Central memory CD8-positive, alpha-beta T cell (primary cell): Measurements from ENCODE around the gene SLC35E4.
"Not testable (repeated sequence)": the region's sequence is repeated elsewhere in the genome, so short reads cannot be mapped to it uniquely, and the experiment has no call there.

Source experiments
- ATAC-seq: fragments of 150-1000 bp; cut with Tn5 transposase; replicated peaks from 2 replicates; pipeline ENCODE4 v1.10.0; 2022; ENCODE audit warnings: mild to moderate bottlenecking, moderate FRiP score, moderate number of reproducible peaks; ENCODE audit not compliant: poor library complexity, severe bottlenecking; ENCODE audit errors: extremely low read depth
- DNase-seq, 2 donors: peaks; one replicate each; pipeline ENCODE4 v3.0.0; 2021; ENCODE audit warnings: low spot score in 2 of 2
- H3K27ac Mint-ChIP-seq: one replicate; pipeline ENCODE4 v1.8.0; 2022; ENCODE audit warnings: low read depth, mild to moderate bottlenecking, moderate library complexity, mixed read lengths
- H3K27me3 Mint-ChIP-seq: one replicate; pipeline ENCODE4 v1.8.0; 2022; ENCODE audit warnings: mixed read lengths
- H3K36me3 Mint-ChIP-seq: one replicate; pipeline ENCODE4 v1.8.0; 2022; ENCODE audit warnings: mild to moderate bottlenecking, moderate library complexity, mixed read lengths; ENCODE audit not compliant: insufficient read depth
- H3K4me1 Mint-ChIP-seq: one replicate; pipeline ENCODE4 v1.8.0; 2022; ENCODE audit warnings: mixed read lengths
- H3K4me3 Mint-ChIP-seq: one replicate; pipeline ENCODE4 v1.8.0; 2022; ENCODE audit warnings: mild to moderate bottlenecking, moderate library complexity, mixed read lengths
- H3K9me3 Mint-ChIP-seq: one replicate; pipeline ENCODE4 v1.8.0; 2022; ENCODE audit warnings: mixed read lengths

SLC35E4 gene

DNA sequence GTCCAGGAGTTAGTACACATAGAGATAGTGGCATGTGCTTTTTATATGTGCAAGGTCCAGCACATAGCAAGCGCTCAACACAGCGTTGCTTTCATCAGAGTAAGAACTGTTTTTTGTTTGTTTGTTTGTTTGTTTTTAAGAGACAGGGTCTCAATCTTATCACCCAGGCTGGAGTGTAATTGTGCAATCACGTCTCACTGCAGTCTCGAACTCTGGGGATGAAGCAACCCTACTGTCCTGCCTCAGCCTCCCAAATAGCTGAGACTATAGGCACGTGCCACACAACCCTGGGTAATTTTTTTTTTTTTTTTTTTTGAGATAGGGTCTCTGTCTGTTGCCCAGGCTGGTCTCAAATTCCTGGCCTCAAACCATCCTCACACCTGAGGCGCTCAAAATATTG lies 17.8 kb upstream of the SLC35E4 start:
- Mint-ChIP-seq H3K27ac (no peak overlapping the region), H3K9me3 (no peaks in the 10 kb centered on the region), H3K27me3 (peaks cover 14% of the 10 kb centered on the region), H3K36me3 (no peaks in the 10 kb centered on the region), H3K4me3 (no peak overlapping the region), H3K4me1 (no peaks in the 10 kb centered on the region)
- DNase-seq (no peak), ATAC-seq (no peak)

DNA sequence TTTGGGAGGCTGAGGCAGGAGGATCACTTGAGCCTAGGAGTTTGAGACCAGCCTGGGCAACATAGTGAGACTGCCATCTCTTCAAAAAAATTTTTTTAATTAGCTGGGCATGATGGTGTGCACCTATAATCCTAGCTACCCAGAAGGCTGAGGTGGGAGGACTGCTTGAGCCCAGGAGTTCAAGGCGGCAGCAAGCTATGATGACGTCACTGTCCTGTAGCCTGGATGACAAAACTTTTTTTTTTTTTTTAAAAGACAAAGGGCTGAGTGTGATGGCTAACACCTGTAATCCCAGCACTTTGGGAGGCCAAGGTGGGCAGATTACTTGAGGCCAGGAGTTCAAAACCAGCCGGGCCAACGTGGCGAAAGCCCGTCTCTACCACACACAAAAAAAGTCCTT lies 15.7 kb upstream of the SLC35E4 start:
- DNase-seq, H3K4me3 Mint-ChIP-seq, H3K4me1 Mint-ChIP-seq, H3K27ac Mint-ChIP-seq, H3K36me3 Mint-ChIP-seq, H3K9me3 Mint-ChIP-seq, ATAC-seq: not testable (repeated sequence)
- peaks cover 12% of the 10 kb centered on the region for H3K27me3 Mint-ChIP-seq

DNA sequence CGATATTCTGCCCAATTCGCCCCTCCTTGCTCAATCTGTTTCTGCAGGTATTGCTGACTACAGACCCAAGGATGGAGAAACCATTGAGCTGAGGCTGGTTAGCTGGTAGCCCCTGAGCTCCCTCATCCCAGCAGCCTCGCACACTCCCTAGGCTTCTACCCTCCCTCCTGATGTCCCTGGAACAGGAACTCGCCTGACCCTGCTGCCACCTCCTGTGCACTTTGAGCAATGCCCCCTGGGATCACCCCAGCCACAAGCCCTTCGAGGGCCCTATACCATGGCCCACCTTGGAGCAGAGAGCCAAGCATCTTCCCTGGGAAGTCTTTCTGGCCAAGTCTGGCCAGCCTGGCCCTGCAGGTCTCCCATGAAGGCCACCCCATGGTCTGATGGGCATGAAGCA lies 9.2 kb upstream of the SLC35E4 start:
- H3K4me1 Mint-ChIP-seq: no peaks in the 10 kb centered on the region
- no peaks in the 10 kb centered on the region for H3K27me3 Mint-ChIP-seq
- H3K4me3 Mint-ChIP-seq: no peak overlapping the region
- DNase-seq (no peak), ATAC-seq (no peak)
- no peaks in the 10 kb centered on the region for H3K36me3 Mint-ChIP-seq
- H3K9me3 Mint-ChIP-seq: no peaks in the 10 kb centered on the region
- H3K27ac Mint-ChIP-seq: no peak overlapping the region

DNA sequence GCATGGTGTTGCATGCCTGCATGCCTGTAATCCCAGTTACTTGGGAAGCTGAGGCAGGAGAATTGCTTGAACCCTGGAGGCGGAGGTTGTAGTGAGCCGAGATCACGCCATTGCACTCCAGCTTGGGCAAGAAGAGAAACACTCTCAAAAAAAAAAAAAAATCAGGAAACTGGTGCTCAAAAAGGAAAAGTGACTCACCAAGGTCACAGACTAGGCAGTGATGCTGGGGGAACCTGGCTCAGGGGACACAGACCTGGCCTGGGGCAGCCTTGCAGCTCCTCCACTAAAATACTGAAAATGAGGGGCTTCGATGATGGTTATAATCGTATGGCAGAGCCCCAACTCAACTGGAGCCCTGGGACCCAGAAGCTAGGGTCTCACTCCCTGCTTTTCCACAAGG lies 8.1 kb upstream of the SLC35E4 start:
- no peaks in the 10 kb centered on the region for H3K9me3 Mint-ChIP-seq
- no peaks in the 10 kb centered on the region for H3K36me3 Mint-ChIP-seq
- H3K27ac Mint-ChIP-seq: no peak overlapping the region
- no peak overlapping the region for H3K4me3 Mint-ChIP-seq
- H3K27me3 Mint-ChIP-seq: no peaks in the 10 kb centered on the region
- no peaks in the 10 kb centered on the region for H3K4me1 Mint-ChIP-seq
- ATAC-seq (no peak), DNase-seq (no peak)

DNA sequence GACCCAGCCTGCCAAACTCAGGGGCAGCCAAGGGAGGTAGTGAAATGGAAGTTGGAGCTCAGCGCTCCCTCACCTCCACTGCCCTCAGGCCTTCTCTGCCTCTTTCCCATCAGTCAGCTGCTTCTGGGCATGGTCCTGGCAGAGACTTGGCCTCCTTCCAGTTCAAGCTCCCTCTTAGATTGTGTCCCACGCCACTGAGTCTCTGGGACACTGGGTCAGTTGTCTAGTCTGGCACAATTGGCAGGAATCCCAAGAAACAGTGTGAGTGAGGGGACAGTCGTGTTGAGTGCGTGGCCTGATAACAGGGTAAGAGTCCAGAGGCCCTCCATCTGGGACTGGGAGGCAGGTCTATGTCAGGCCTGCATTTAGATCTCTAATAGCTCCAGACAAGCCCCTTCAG lies 7.1 kb upstream of the SLC35E4 start:
- Mint-ChIP-seq H3K4me3 (no peak overlapping the region), H3K4me1 (no peaks in the 10 kb centered on the region), H3K27ac (no peak overlapping the region), H3K36me3 (no peaks in the 10 kb centered on the region), H3K9me3 (no peaks in the 10 kb centered on the region), H3K27me3 (no peaks in the 10 kb centered on the region)
- DNase-seq: no peak
- no peak for ATAC-seq

DNA sequence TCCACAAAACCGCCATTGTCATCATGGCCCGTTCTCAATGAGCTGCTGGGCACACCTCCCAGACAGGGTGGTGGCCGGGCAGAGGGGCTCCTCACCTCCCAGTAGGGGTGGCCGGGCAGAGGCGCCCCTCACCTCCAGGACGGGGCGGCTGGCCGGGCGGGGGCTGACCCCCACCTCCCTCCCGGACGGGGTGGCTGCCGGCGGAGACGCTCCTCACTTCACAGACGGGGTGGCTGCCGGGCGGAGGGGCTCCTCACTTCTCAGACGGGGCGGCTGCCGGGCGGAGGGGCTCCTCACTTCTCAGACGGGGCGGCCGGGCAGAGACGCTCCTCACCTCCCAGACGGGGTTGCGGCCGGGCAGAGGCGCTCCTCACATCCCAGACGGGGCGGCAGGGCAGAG lies 4.1 kb upstream of the SLC35E4 start:
- H3K4me3 Mint-ChIP-seq, DNase-seq, ATAC-seq, H3K27ac Mint-ChIP-seq, H3K9me3 Mint-ChIP-seq, H3K36me3 Mint-ChIP-seq, H3K27me3 Mint-ChIP-seq: not testable (repeated sequence)
- peaks cover 15% of the 10 kb centered on the region for H3K4me1 Mint-ChIP-seq

DNA sequence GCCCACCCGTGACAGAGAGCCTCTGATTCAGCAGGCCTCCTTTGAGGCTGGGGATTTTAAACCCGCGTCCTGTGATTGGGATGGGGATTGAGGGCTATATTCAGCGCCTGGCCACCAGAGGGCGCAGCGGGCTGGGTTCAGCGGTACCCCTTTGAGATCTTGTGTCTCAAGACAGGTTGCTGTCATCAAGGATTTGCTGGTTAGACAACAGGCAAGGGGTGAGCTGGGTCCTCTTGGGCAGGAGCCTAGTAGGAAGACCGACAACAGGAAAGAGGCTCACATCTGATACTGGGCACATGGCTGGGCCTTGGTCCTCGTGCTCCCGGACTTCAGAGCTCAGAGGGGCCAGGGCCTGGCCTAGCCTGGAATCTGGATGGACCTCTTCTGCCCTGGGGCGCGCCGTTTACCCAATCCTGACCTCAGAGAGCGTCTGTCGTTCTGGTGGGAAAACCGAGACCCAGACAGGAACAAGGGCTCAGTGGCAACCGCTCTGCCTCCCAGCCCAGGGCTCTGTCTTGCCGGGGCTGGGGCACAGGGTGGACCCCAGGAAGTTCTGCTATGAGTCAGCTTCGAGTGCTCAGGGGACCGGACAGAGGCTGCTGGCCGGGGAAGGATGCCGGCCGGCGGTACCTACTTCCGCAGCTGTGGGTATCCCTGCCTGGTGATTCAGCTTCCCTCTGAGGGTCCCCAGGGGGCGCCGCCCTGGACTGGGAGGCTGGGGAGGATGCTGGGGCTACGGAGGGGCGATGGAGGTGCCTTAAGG lies 929 bp upstream of the SLC35E4 start:
- peaks cover 5% of the 10 kb centered on the region for H3K36me3 Mint-ChIP-seq
- H3K27me3 Mint-ChIP-seq: no peaks in the 10 kb centered on the region
- peak overlapping the region; percentile 71 for H3K27ac Mint-ChIP-seq
- peaks cover 21% of the 10 kb centered on the region for H3K4me1 Mint-ChIP-seq
- H3K9me3 Mint-ChIP-seq: no peaks in the 10 kb centered on the region
- peak; percentile 66 for ATAC-seq
- peak; percentile 80 to 90 for DNase-seq
- H3K4me3 Mint-ChIP-seq: peak overlapping the region; percentile 79

DNA sequence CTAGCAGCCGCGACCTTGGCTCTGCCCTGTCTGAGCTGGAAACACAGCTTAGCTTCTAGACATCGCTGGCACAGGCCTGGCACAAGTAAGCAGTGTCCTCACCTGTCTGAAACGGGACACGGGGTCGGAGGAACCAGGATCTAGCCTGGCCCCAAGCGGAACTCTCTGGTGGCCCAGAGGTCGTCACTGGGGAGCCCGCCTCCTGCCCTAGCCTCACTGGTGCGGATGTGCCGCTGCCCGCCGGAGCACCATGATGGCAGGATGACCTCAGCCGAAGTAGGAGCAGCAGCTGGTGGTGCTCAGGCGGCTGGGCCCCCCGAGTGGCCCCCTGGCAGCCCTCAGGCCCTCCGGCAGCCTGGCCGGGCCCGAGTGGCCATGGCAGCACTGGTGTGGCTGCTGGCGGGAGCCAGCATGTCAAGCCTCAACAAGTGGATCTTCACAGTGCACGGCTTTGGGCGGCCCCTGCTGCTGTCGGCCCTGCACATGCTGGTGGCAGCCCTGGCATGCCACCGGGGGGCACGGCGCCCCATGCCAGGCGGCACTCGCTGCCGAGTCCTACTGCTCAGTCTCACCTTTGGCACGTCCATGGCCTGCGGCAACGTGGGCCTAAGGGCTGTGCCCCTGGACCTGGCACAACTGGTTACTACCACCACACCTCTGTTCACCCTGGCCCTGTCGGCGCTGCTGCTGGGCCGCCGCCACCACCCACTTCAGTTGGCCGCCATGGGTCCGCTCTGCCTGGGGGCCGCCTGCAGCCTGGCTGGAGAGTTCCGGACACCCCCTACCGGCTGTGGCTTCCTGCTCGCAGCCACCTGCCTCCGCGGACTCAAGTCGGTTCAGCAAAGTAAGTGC lies 871 bp downstream of the SLC35E4 start:
- ATAC-seq (peak; percentile 7), DNase-seq (no peak)
- Mint-ChIP-seq H3K9me3 (no peaks in the 10 kb centered on the region), H3K36me3 (peaks cover 5% of the 10 kb centered on the region), H3K4me3 (peak overlapping the region; percentile 79), H3K4me1 (peaks cover 21% of the 10 kb centered on the region), H3K27ac (peak overlapping the region; percentile 71), H3K27me3 (no peaks in the 10 kb centered on the region)

DNA sequence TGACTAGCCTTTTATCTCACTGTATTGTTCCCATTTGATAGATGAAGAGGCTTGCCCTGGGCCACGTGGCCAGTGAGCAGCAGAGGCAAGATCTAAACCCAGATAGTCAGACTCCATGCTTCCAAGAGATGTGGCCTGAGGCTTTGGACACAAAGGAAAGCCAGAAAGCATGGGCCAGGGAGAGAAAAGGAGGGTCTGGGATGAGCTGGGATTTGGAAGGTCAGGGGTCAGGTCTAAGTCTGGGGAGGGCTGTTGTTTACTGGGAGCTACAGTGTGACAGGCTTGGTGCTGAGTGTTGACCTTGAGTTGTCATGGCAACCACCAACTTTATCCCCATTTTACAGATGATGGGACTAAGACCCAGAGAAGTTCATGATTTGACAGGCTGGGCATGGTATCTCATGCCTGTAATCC lies 2.1 kb downstream of the SLC35E4 start:
- Mint-ChIP-seq H3K4me3 (peak overlapping the region; percentile 79), H3K27ac (no peak overlapping the region), H3K27me3 (no peaks in the 10 kb centered on the region), H3K36me3 (peaks cover 5% of the 10 kb centered on the region), H3K9me3 (no peaks in the 10 kb centered on the region), H3K4me1 (peaks cover 21% of the 10 kb centered on the region)
- ATAC-seq: no peak
- no peak for DNase-seq

DNA sequence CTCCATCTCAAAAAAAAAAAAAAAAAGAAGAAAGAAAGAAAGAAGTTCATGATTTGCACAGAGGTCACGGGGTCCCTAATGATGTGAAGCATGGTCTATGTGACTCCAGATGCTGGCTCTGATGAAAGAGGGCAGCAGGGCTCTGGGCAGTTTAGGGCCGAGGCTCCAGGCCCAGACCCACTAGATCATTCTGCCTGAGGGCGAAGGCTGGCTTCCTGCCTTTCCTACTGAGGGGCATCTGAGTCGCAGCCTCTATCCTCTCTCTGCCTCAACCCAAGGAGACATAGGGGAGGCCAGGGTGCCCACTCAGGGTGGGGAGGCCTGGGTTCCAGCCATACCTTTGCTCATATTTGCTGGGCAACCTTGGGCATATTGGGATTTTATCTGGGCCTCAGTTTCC lies 4.8 kb downstream of the SLC35E4 start:
- Mint-ChIP-seq H3K4me1 (peaks cover 18% of the 10 kb centered on the region), H3K4me3 (no peak overlapping the region), H3K9me3 (no peaks in the 10 kb centered on the region), H3K27ac (no peak overlapping the region), H3K36me3 (peaks cover 2% of the 10 kb centered on the region), H3K27me3 (no peaks in the 10 kb centered on the region)
- ATAC-seq (no peak), DNase-seq (no peak)

DNA sequence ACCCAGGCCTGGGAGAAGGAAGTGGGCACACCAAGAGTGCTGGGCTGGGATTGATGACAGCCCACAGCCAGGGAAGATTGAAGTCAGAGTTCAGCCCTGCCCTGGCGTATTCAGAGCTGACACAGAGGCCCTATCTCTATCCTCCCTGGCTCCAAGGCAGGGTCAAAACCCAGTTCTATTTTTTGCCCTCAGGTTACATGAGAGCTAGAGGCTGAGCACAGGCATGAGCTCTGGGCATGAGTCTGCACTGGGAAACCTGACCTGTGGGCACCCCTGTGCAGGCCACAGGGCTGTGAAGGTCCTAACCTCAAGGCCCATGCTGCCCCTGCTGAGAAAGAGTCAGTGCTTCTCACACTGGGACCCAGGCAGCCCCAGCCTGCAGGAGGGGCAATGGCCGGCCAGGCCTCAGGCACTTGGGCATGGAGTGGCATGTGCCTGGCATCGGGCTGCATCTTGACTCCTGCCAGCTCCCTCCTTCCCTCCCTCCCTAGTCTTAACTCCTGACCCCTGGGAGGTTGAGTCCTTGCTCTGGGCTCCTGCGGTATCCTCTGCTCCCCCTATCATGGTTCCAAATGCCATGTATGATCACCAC lies 5.4 kb downstream of the SLC35E4 start:
- no peaks in the 10 kb centered on the region for H3K27me3 Mint-ChIP-seq
- H3K4me3 Mint-ChIP-seq: no peak overlapping the region
- H3K4me1 Mint-ChIP-seq: peaks cover 15% of the 10 kb centered on the region
- ATAC-seq (no peak), DNase-seq (no peak)
- peaks cover under 1% of the 10 kb centered on the region for H3K36me3 Mint-ChIP-seq
- no peaks in the 10 kb centered on the region for H3K9me3 Mint-ChIP-seq
- no peak overlapping the region for H3K27ac Mint-ChIP-seq

DNA sequence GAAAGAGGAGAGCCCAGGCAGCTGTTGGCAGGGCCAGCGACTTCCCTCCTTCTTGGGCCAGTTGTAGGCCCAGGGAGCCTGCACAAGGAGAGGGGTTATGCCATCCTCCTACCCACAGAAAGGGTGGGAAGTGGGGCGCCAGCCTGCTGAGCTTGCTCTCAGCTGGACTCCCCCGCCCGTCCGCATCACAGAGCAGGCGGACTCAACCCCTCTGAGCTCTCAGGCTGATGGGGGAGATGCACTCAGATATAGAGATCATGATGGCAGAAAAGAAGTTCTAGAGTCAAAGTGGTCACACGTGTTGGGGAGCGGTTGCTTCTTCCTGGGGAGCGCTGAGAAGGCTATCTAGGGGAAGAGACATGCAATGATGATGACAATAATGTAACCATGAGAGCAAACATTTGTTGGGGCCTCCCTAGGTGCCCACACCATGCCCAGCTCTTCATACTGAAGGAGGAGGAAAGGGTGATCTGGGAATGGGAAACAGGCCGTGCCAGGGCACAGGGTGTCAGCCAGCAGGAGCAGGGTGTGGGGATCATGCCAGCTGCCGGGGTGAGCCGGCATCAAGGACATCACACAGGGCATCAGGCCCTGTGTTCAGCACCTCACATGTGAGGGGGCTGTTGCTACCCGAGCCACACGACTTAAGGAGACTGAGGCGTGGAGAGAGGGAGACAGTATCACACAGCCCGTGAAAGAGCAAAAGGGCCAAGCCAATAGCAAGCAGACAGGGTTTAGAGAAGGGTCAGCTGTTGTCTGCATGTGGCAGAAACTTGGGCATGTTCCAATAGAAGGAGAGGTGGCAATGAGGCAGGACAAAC lies 7.7 kb downstream of the SLC35E4 start:
- peaks cover 6% of the 10 kb centered on the region for H3K4me1 Mint-ChIP-seq
- H3K27ac Mint-ChIP-seq: peak overlapping the region; percentile 81
- no peaks in the 10 kb centered on the region for H3K27me3 Mint-ChIP-seq
- no peak for DNase-seq
- H3K4me3 Mint-ChIP-seq: no peak overlapping the region
- H3K36me3 Mint-ChIP-seq: peaks cover 2% of the 10 kb centered on the region
- no peak for ATAC-seq
- H3K9me3 Mint-ChIP-seq: no peaks in the 10 kb centered on the region
